Kidney epithelial cell (primary cell): ENCODE data around the gene P4HA3. TPM values are rescaled to one million over a fixed set of nuclear protein-coding genes. Genes with fewer than 3 reads are reported as not detected.

Source experiments
- DNase-seq: peaks from one replicate; pipeline ENCODE4 v3.0.0-alpha.2; 2010; ENCODE audit warnings: low read depth
- H3K27me3 ChIP-seq: 2 replicates; pipeline ENCODE4 v1.6.0; 2011; ENCODE audit warnings: low read length; ENCODE audit not compliant: control insufficient read depth, insufficient read depth
- H3K36me3 ChIP-seq: 2 replicates; pipeline ENCODE4 v1.5.1; 2011; ENCODE audit warnings: low read length; ENCODE audit not compliant: control insufficient read depth, insufficient read depth
- H3K4me3 ChIP-seq: 2 replicates; pipeline ENCODE4 v1.5.1; 2011; ENCODE audit warnings: low read depth, mild to moderate bottlenecking, control low read depth, low read length
- total RNA-seq: library from RNA; depleted of rRNA; stranded (reverse); fragments of >200 nt; gene quantifications from 2 replicates; pipeline ENCODE4 v1.2.3, GENCODE V29; 2015
- TF ChIP-seq, protein P1 (sequence below): IDR thresholded peaks from 2 replicates; pipeline ENCODE4 v1.5.1; 2011; ENCODE audit warnings: mild to moderate bottlenecking, moderate library complexity, low read length, control low read depth, inconsistent platforms; ENCODE audit not compliant: insufficient read depth, poor library complexity, severe bottlenecking

Gene P4HA3
- total RNA-seq, 1 donor from 2014 or later = 0.88 TPM

GRCh38 chr11:74238243-74238642 is 73.2 kb downstream of the P4HA3 start:
- no peak for DNase-seq
- H3K36me3 ChIP-seq = no peaks in the 10 kb centered on the region
- TF ChIP-seq, protein P1, sequence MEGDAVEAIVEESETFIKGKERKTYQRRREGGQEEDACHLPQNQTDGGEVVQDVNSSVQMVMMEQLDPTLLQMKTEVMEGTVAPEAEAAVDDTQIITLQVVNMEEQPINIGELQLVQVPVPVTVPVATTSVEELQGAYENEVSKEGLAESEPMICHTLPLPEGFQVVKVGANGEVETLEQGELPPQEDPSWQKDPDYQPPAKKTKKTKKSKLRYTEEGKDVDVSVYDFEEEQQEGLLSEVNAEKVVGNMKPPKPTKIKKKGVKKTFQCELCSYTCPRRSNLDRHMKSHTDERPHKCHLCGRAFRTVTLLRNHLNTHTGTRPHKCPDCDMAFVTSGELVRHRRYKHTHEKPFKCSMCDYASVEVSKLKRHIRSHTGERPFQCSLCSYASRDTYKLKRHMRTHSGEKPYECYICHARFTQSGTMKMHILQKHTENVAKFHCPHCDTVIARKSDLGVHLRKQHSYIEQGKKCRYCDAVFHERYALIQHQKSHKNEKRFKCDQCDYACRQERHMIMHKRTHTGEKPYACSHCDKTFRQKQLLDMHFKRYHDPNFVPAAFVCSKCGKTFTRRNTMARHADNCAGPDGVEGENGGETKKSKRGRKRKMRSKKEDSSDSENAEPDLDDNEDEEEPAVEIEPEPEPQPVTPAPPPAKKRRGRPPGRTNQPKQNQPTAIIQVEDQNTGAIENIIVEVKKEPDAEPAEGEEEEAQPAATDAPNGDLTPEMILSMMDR = no peak

DNA sequence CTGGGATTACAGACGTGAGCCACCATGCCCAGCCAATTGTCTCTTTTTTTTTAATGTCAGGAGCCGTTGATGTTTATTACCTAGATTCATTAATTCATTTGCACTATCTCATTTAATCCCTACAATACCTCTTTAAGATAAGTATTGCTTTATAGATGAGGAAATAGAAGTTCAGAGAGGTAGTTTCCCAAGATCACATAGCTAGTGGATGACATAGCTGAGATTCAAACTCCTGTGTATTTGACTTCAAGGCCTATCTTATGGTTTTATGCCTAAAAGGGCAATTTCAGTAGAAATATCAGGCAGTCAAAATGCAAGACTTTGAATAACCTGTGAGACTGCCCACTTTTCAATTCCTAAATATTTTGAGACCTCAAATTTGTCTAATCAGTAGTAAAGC is 73.9 kb downstream of the P4HA3 start:
- no peaks in the 10 kb centered on the region for H3K27me3 ChIP-seq
- no peak for DNase-seq
- H3K36me3 ChIP-seq = no peaks in the 10 kb centered on the region
- TF ChIP-seq, protein P1 = no peak
- no peak overlapping the region for H3K4me3 ChIP-seq

More at GRCh38 chr11:74238243-74238642, 73.2 kb downstream of the P4HA3 start:
- Histone ChIP-seq H3K4me3 (no peak overlapping the region), H3K27me3 (no peaks in the 10 kb centered on the region)

DNA sequence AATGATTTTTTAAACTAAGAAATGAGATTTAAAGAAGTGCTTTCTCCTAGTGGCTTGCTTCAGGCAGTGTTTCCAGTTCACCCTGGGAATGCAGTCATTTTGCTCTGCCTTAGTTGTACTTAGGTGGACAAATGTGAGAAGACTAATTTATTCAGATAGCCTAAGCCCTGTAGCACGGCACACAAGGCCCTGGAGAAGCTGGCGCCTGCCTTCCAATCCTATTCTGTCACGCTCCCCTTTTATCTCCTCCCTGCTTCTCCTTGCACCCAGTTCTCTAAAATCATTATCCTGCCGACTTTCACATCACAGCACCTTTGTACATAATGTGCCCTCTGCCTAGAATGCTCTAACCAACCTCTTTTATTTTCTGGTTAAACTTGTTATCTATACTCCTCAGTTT is 76.3 kb downstream of the P4HA3 start:
- Histone ChIP-seq H3K36me3 (no peaks in the 10 kb centered on the region), H3K27me3 (no peaks in the 10 kb centered on the region), H3K4me3 (no peak overlapping the region)
- TF ChIP-seq, protein P1 = no peak
- no peak for DNase-seq

- TF ChIP-seq, protein P1 = no peak
- no peak overlapping the region for H3K4me3 ChIP-seq
- no peaks in the 10 kb centered on the region for H3K36me3 ChIP-seq
- DNase-seq = no peak
- no peaks in the 10 kb centered on the region for H3K27me3 ChIP-seq
These were observed 77.8 kb downstream of the P4HA3 start for GRCh38 chr11:74233683-74234082.

DNA sequence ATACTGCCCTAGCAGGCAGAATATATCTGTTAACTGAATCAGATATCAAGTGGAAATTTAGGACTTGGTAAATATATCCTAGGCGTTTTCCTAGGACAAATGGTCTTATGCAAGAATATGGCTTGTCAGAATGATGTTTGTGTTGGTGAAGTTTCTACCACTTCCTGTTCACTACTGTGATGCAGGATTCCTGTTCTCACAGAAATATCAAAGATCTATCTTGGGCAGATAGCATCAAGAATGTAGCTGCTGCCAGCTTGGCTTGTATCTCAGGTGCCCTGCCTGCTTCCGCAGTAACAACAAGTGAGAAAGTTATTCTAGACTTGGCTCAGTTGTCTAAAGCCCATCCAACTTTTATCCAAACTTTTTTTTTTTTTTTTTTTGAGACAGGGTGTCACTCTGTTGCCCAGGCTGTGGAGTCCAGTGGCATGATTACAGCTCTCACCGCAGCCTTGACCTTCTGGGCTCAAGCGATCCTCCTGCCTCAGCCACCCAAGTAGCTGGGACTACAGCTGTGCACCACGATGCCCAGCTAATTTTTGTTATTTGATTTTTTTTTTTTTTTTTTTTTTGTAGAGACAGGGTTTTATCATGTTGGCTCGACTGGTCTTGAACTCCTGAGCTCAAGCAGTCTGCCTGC is 79.0 kb downstream of the P4HA3 start:
- no peak overlapping the region for H3K4me3 ChIP-seq
- H3K36me3 ChIP-seq = no peaks in the 10 kb centered on the region
- no peak for DNase-seq
- no peaks in the 10 kb centered on the region for H3K27me3 ChIP-seq
- TF ChIP-seq, protein P1 = no peak

DNA sequence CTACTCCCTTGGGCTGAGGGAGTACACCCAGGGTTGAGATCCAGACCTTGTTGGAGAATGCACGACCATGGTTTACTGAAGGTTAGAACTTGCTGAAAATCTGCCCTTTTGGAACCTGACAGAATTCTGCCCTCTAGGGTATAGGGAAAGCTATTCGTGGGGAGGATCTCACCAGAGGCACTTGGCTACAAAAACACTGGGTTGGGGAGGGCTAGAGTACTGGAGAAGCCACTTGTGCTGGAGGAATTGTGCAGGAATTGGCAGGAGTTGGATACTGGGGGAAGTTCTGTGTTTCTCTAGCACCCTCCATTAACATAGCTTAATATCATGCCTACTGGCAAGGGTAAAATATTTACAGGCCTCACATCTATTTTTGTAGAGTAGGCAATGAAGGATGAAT is 84.5 kb downstream of the P4HA3 start:
- Histone ChIP-seq H3K4me3 (no peak overlapping the region), H3K27me3 (no peaks in the 10 kb centered on the region), H3K36me3 (no peaks in the 10 kb centered on the region)
- no peak for DNase-seq
- TF ChIP-seq, protein P1 = no peak
